Right lobe of liver (tissue), 6 donors: ENCODE measurements around the gene SNX30. TPM values are rescaled to one million over a fixed set of nuclear protein-coding genes. Genes with fewer than 3 reads are reported as not detected.
A peak's percentile ranks its signal among the peaks of the same experiment; 100 is the strongest.

Experiments
- ATAC-seq, 4 donors: fragments of 200-7000 bp; cut with Tn5 transposase; one replicate each; pipeline ENCODE4 v1.9.1; 2020; ENCODE audit warnings: mild to moderate bottlenecking in 4 of 4, moderate library complexity in 4 of 4
- DNase-seq, 3 donors: peaks; one replicate each; pipeline ENCODE4 v3.0.0-alpha.2; 2020
- H3K27ac ChIP-seq, 3 donors: fragments of 200-600 bp; one replicate each; pipeline ENCODE4 v1.8.0; 2022
- H3K27me3 ChIP-seq, 2 donors: fragments of 200-600 bp; one replicate each; pipeline ENCODE4 v1.8.0; 2022
- H3K36me3 ChIP-seq, 4 donors: fragments of 200-600 bp; sonication (generic) in 1 of 4; one replicate each; pipeline versions ENCODE4 v1.5.1 to v1.8.0; 2017 to 2022; ENCODE audit warnings: control low read depth in 1 of 4
- H3K4me1 ChIP-seq, 4 donors: fragments of 200-600 bp; sonication (generic) in 1 of 4; one replicate each; pipeline versions ENCODE4 v1.5.1 to v1.8.0; 2017 to 2022; ENCODE audit warnings: control low read depth in 1 of 4
- H3K4me3 ChIP-seq, 3 donors: fragments of 200-600 bp; one replicate each; pipeline ENCODE4 v1.8.0; 2022
- H3K9me3 ChIP-seq, 4 donors: fragments of 200-600 bp; sonication (generic) in 1 of 4; one replicate each; pipeline versions ENCODE4 v1.5.1 to v1.8.0; 2017 to 2022; ENCODE audit warnings: control low read depth in 1 of 4
- POLR2A ChIP-seq: fragments of 450-650 bp; IDR thresholded peaks from one replicate; pipeline ENCODE4 v1.6.1; 2017; ENCODE audit warnings: antibody characterized with exemption, mild to moderate bottlenecking
- WGBS: methylation state at CpG from one replicate; pipeline ENCODE4 v1.1.6; 2018; ENCODE audit warnings: low coverage, low lambda C conversion rate; ENCODE audit not compliant: insufficient coverage; ENCODE audit errors: missing lambda C conversion rate; 5-methylcytosine and 5-hydroxymethylcytosine counted together
- intact Hi-C, 2 donors: fragments of 100-400 bp; cut with DNase I; formaldehyde crosslinking; loops; one replicate each; pipeline versions ENCODE4 v1.11.2 to v1.14.1; 2022
- total RNA-seq, 6 experiments: library from RNA; depleted of rRNA in 2 of 6; stranded (reverse); fragments of >200 nt in 2 of 6; fragmentation: NEBNext Ultra II Directional in 3 of 6; extraction: Animal tissue kit (Norgen Biotek cat#: 25700) in 3 of 6; gene quantifications; one replicate each; pipeline versions ENCODE4 v1.1.0 to v1.2.4, GENCODE V29; 2016 to 2023
- TF ChIP-seq, protein P1 (sequence below), 4 donors: fragments of 200-600 bp in 3 of 4; fragments of 450-650 bp in 1 of 4; IDR thresholded peaks; one replicate each; pipeline versions ENCODE4 v1.5.1 to v1.8.0; 2016 to 2022; ENCODE audit warnings: antibody characterized with exemption in 4 of 4, mild to moderate bottlenecking in 2 of 4
- donor health status: DM: no; HTN: yes; CAD: no.
- donor health status: DM: no; HTN: no; CAD: no.
- donor health status: DM: no; HTN: no; CAD: no.
- donor health status: DM: no; HTN: yes; CAD: no.
- donor health status: DM: no; HTN: yes; CAD: no.

The SNX30 gene
- total RNA-seq, 6 experiments from 2014 or later = 5.2 to 9.0 (median 7.5) TPM

DNA sequence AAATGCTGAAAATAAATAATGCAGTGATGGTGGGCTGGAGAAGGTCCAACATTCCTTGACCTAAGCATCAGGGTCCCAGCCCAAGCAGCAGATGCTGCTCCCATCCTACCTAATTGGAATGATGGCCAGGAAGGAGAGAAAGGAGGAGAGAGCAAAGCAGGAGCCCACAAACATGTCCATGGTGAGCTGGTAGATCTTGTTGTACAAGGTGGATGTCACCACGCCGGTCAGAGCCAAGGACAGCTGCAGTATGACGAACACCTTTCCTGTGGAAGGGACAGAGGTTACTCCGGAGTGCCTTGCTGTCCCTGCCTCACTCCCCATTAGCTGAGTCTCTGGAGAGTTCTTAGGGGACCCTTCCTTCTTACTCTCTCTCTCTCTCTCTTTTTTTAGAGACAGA, 135.8 kb downstream of the SNX30 start:
- intact Hi-C loops = no loop called here
- no peak overlapping the region for H3K4me3 ChIP-seq
- DNase-seq (no peak), ATAC-seq (no peak)
- H3K36me3 ChIP-seq = no peaks in the 10 kb centered on the region
- H3K9me3 ChIP-seq = no peaks in the 10 kb centered on the region
- peaks cover 0 to 10% (median 0%) of the 10 kb centered on the region in 4 donors for H3K4me1 ChIP-seq
- no peak for TF ChIP-seq POLR2A
- TF ChIP-seq, protein P1, sequence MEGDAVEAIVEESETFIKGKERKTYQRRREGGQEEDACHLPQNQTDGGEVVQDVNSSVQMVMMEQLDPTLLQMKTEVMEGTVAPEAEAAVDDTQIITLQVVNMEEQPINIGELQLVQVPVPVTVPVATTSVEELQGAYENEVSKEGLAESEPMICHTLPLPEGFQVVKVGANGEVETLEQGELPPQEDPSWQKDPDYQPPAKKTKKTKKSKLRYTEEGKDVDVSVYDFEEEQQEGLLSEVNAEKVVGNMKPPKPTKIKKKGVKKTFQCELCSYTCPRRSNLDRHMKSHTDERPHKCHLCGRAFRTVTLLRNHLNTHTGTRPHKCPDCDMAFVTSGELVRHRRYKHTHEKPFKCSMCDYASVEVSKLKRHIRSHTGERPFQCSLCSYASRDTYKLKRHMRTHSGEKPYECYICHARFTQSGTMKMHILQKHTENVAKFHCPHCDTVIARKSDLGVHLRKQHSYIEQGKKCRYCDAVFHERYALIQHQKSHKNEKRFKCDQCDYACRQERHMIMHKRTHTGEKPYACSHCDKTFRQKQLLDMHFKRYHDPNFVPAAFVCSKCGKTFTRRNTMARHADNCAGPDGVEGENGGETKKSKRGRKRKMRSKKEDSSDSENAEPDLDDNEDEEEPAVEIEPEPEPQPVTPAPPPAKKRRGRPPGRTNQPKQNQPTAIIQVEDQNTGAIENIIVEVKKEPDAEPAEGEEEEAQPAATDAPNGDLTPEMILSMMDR (IDR thresholded peaks at IDR 0.05) = no peak
- H3K27me3 ChIP-seq = no peaks in the 10 kb centered on the region
- no peak overlapping the region for H3K27ac ChIP-seq
- WGBS = 73% methylated on average over 2 of the region's 4 CpGs

DNA sequence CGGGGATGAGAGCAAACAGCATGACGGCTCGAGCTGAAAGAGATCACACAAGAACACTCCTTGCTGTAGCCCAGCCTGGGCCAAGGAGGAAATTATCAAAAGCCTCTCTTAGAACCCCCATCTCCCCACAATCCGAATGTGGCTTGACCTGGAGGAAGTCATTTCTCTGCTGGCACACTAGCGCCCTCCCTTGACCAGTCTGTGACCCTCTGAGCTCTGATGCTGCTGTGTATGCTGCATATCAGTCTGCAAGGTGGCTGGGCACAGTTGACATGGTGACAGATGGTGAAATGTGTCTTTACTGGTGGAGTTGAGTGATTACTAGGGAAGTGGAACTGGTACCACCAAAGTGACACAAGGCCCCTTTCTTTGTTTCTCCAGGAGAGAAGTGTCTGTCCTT, 136.8 kb downstream of the SNX30 start:
- Histone ChIP-seq H3K4me1 (peaks cover 0 to 10% (median 0%) of the 10 kb centered on the region in 4 donors), H3K9me3 (no peaks in the 10 kb centered on the region), H3K27ac (no peak overlapping the region), H3K27me3 (no peaks in the 10 kb centered on the region), H3K36me3 (no peaks in the 10 kb centered on the region), H3K4me3 (no peak overlapping the region)
- DNase-seq (no peak), ATAC-seq (no peak)
- intact Hi-C loops = no loop called here
- WGBS = 52% methylated on average over 5 of the region's 5 CpGs
- no peak for TF ChIP-seq POLR2A
- TF ChIP-seq, protein P1 (IDR thresholded peaks at IDR 0.05) = no peak

DNA sequence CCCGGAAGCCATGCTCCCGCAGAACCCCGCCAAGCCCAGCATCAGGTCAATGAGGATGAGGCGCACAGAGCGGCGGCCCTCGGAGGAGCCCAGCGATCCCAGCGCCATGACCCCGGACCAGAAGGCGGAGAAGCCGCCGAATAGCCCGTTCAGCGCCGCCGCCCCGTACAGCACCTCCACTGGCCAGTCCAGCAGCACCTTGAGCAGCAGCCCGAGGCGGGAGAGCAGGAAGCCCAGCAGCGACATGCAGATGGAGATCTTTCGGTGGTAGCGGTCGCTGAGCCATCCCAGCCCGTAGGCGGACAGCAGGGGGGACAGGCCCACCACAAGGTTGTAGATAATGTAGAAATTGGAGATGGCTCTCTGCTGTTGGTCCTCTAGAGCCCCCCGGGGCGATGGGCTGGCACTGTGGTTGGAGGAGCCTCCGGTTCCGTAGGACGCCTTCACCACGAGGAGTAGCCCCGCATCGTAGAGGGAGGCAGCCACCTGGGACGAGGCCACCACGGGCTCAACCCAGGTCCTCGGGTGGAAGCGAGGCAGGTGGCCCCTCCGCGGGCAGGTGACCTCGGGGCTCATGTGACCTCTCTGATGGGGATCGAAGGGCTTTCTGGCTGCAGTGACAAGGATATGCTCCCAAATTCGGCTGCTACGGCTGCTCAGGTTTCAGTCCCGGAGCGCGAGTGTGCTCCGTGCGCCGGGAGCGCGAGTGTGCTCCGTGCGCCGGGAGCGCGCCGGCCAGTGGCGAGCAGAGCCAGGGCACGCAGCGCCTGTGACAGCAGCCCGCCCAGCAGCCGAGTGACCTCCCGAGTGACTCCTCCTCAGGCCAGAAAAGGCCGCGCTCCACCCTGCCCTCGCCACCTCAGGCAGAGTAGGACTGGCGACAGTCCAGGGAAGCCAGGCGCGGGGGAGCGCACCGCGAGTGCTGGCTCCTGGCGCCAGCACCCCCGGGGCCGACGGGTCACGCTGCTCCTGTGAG, 139.8 kb downstream of the SNX30 start, which contains the start of gene SLC46A2:
Gene SLC46A2 (minus strand): TSS at position 771 of the 976 bp plus-strand sequence. CDS start 195 bp downstream, at position 576.
- DNase-seq (peak; percentile 51 to 65 (median 63)), ATAC-seq (peak; percentile 68 to 86 (median 81))
- Histone ChIP-seq H3K27ac (no peak within 1 kb of the TSS), H3K4me3 (peak within 1 kb of the TSS; percentile 24 to 42 (median 35)), H3K27me3 (no peaks in the 10 kb centered on the region), H3K9me3 (no peaks in the 10 kb centered on the region), H3K4me1 (peaks cover 0 to 10% (median 0%) of the 10 kb centered on the region in 4 donors), H3K36me3 (no peaks in the 10 kb centered on the region)
- no peak for TF ChIP-seq POLR2A
- TF ChIP-seq, protein P1 (IDR thresholded peaks at IDR 0.05) = peak in 1 of 4 donors; percentile 5
- intact Hi-C loops = no loop called here
- WGBS = 39% methylated on average over 8 of the region's 78 CpGs

DNA sequence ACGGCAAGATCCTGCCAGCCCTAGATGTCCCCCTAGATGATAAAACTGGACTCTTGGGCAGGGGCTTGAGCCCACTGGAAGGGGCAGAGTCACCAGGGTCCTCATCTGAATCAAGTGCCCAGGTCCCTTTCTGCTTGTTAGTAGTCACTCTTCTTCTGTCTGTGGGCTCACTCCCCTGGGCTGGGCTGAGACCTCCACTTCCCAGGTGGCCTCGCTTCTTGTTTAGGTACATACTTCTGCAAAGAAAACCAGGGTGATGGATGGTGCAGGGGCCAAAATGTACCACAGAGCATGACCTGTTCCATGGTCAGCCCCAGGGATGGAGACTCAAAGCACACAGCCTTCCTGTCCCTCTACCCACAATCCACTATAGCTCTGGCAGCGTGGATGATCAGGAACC, 141.0 kb downstream of the SNX30 start:
- ATAC-seq (no peak), DNase-seq (no peak)
- intact Hi-C loops = no loop called here
- Histone ChIP-seq H3K27ac (no peak overlapping the region), H3K9me3 (no peaks in the 10 kb centered on the region), H3K4me3 (no peak overlapping the region), H3K4me1 (peaks cover 0 to 10% (median 0%) of the 10 kb centered on the region in 4 donors), H3K27me3 (no peaks in the 10 kb centered on the region), H3K36me3 (no peaks in the 10 kb centered on the region)
- TF ChIP-seq POLR2A = no peak
- TF ChIP-seq, protein P1 (IDR thresholded peaks at IDR 0.05) = no peak
- 100% methylated on average over 2 of the region's 3 CpGs for WGBS
